HG03432 (cell line): Measurements from ENCODE around the gene TRIM2.
A peak's percentile ranks its signal among the peaks of the same experiment; 100 is the strongest.

Experiments
- ATAC-seq: cut with Tn5 transposase; IDR thresholded peaks from one replicate; pipeline ENCODE4 v1.9.1; 2021; ENCODE audit warnings: mild to moderate bottlenecking, moderate library complexity; ENCODE audit not compliant: unreplicated experiment

The TRIM2 gene

GRCh38 chr4:153324046-153324445, 119.8 kb downstream of the TRIM2 start:
- no peak for ATAC-seq

DNA sequence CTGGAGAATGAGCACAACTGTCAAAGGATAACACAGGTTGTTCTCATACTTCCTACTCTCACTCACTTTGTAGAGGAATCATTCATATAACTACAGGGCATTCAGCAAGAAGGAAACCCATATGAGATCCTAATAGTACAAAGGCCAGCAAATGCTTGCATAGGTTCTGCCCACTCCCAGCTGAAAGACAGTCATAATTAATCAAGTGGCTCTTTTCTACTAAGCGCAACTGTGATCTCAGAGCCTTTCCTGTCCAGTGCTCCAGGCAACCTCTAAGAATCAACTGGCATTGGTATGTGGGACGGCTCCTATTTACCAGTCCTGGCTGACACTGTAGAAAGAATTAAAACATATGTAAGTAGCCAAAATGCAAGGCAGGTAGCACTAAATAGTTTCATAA, 121.3 kb downstream of the TRIM2 start:
- ATAC-seq, result no peak

DNA sequence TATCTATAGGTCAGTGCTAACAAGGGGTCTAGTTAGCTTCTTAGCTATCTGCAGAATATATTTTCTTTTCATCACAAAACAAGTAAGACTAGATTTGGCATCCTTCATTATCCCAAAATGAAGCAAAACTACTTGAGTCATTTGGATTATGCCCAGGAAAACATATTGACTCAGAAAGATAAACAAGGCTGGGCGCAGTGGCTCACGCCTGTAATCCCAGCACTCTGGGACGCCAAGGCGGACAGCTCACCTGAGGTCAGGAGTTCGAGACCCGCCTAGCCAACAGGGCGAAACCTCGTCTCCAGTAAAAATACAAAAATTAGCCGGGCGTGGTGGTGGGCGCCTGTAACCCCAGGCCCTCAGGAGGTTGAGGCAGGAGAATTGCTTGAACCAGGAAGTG, 122.3 kb downstream of the TRIM2 start:
- no peak for ATAC-seq

DNA sequence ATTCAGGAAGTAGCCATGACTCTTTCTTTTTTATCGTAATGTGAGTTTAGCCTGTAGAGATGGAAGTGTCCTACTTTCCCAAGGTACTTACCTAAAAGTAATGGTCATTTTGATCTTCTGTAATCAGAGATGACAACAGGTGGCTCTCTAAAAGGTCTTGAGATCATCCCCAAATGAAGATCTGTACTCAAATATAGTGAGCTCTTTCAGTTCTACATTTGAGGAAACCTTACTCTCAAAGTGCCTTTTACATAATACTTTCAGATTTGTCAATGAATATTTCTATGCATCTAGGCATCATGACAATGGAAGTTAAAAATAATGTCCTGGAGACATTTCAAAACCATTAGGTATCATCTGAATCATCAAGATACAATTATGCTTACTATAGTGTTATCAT, 123.0 kb downstream of the TRIM2 start:
- ATAC-seq, result no peak

DNA sequence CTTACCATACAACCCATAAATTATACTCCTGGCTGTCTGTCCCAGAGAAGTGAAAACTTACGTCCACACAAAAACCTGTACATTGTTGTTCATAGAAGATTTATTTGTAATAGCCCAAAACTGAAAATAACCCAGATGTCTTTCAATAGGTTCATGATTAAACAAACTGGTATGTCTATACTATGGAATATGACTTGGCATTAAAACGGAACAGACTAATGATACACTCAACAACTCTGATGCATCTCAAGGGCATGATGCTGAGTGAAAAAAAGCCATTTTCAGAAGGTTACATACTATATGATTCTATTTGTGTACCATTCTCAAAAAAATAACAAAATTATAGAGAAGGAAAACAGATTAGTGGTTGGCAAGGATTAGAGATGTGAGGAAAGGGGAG, 128.7 kb downstream of the TRIM2 start:
- no peak for ATAC-seq

DNA sequence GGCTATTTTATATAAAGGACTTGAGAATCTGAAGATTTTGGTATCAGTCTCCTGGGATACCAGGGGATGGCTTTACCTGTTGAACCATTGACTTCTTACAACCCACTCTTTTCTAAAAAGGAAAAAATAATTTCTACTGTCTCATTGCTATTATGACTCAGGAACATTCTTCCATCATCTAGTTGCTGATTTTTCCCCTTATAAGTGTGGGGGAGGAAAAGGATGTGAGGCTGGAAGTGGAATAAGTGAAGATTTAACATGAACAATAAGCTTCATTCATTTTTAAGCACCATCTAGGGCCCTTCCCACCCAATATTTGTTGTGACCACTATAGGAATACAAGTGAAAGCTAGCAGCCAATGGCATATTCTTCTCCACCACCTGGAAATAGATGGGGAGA, 129.6 kb downstream of the TRIM2 start:
- ATAC-seq, result no peak

- no peak for ATAC-seq
Observed at GRCh38 chr4:153335665-153336064, 131.4 kb downstream of the TRIM2 start.

- ATAC-seq, result no peak
Observed at GRCh38 chr4:153337686-153338085, 133.4 kb downstream of the TRIM2 start.

- ATAC-seq, result no peak
Observed at GRCh38 chr4:153341575-153342090, 137.4 kb downstream of the TRIM2 start.

GRCh38 chr4:153342751-153343552, 138.7 kb downstream of the TRIM2 start:
- ATAC-seq, result no peak

- peak; percentile 88 for ATAC-seq
Observed at GRCh38 chr4:153344131-153345011, 140.1 kb downstream of the TRIM2 start, which contains the start of gene MND1. Gene MND1 (plus strand): TSS chr4:153344688. CDS start chr4:153344738, 50 bp downstream.

GRCh38 chr4:153345012-153345981, 141.1 kb downstream of the TRIM2 start:
- ATAC-seq, result peak; percentile 27

GRCh38 chr4:153346031-153346430, 141.8 kb downstream of the TRIM2 start:
- no peak for ATAC-seq

DNA sequence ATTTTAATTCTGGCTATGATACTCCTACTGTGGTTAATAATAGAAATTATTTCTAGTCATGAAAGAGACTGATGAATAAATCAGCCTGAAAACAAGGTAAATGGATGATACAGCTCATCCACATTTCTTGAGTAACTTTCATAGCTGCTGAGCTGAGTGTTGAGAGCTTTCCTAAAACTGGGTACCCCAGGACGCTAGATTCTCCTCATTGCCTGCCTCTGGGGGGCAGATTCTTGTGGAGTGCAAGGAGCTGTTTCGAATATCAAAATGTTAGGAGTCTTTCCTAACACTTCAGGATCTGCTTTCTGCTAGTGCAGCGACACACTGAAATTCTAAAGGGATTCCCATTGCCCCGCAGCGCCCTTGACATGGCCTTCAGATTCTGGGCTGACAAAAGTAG, 142.3 kb downstream of the TRIM2 start:
- no peak for ATAC-seq

DNA sequence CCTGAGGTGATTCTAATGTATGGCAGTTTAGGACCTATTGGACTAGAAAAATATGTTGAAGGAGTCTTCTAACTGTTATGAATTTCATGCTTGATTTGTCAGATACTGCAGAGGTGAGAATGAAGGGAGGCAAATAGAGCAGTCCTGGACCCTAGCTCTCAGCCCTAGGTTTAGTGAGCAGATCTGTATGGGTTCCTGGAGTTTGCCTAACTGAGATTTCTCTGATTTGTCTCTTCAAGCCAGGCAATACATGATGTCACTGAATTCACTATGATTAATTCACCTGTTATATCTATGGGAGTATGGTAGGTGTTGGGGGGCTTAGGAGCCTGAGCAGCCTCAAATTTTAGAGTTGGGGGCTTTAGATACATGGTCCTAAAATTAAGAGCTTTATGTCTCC, 142.9 kb downstream of the TRIM2 start:
- no peak for ATAC-seq

DNA sequence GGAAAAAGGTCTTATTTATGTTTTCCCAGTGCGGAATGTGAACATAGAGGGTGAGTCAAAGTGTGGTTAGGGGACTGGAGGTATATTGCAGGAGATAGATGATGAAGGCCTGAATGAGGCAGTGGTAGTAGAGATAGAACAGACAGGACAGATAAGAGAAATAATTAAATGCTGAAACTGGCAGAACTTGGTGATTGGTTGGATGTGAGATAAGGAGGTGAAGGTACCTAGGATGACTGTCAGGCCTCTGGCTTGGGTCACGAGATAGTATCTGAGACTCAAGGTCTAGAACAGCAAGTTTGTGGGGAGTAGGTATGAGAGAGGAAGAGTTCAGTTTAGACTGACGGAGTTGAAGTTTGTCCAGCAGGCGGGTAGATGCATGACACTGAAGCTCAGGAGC, 143.8 kb downstream of the TRIM2 start:
- no peak for ATAC-seq

DNA sequence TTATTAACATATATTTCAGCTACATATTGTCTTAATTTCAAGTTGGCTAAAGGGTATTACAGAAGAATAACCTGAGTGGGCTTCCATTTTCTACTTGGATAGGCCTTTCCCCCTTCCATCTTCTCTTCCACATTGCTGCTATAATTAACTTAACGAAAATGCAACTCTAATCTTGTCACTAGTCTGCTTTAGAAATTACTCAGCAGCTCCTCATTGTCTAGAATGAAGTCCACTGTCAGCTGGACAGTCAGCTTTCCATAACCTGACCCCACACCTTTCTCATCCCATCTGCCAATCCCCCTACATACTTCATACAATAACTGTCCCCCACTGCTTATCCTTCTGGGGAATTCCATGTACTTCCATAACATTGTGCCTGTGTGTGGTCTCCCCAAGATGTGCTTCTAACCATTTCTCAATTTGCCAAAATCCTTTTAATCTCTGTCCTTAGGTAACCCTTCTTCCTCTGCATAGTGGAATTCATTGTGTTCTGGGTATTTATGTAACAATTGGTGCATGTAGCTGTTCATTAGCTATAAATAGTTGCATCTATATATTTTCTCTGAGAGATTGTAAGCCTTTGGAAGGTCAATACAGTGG, 145.1 kb downstream of the TRIM2 start:
- no peak for ATAC-seq

- ATAC-seq, result no peak
Observed at GRCh38 chr4:153362184-153362583, 157.9 kb downstream of the TRIM2 start.

DNA sequence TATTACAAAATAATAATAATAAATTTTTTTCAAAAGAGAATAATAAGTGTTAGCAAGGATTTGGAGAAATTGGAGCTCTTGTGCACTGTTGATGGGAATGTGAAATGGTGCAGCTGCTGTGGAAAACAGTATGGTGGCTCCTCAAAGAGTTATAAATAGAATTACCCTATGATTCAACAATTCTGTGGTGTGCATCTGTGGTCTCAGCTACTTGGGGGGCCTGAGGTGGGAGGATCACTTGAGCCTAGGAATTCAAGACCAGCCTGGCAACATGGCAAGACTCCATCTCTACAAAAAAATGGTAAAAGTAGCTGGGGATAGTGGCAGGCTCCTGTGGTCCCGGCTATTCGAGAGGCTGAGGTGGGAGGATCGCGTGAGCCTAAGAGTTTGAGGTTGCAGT, 159.8 kb downstream of the TRIM2 start:
- no peak for ATAC-seq

- no peak for ATAC-seq
Observed at GRCh38 chr4:153365003-153365402, 160.8 kb downstream of the TRIM2 start.
